Fibroblast of skin of back (primary cell): ENCODE measurements around the gene ZMPSTE24.

Source experiments
- DNase-seq: peaks from one replicate; pipeline ENCODE4 v3.0.0-alpha.2; 2013

The ZMPSTE24 gene

DNA sequence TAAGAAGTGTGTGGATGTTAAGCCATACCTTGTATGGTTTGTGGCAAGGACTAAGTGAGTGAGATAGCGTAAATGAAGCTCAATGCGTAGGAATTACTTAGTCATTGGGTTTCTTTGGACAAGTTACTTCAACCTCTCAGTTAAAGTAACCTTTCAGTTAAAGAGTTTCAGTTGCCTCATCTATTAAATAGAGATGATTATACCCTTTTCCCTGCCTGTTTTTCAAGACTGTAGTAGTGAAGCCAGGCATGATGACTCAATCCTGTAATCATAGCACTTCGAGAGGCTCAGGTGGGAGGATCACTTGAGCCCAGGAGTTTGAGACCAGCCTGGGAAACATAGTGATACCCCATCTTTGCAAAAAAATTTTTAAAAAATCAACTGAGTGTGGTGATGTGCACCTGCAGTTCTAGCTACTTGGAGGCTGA, 6.3 kb downstream of the ZMPSTE24 start:
- no peak for DNase-seq

DNA sequence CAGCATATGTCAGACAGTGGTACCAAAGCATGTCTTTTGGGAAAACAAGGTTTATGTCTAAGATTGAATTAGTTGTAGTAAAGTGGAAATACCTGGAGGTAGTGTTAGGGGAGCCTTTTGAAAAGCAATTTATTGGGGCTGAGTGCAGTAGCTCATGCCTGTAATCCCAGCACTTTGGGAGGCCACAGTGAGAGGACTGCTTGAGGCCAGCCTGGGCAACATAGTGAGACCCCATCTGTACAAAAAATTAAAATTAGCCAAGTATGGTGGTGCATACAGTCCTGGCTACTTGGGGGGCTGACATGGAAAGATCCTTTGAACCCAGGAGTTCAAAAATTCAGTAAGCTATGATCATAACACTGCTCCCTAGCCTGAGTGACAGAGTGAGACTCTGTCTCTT, 7.3 kb downstream of the ZMPSTE24 start:
- no peak for DNase-seq

DNA sequence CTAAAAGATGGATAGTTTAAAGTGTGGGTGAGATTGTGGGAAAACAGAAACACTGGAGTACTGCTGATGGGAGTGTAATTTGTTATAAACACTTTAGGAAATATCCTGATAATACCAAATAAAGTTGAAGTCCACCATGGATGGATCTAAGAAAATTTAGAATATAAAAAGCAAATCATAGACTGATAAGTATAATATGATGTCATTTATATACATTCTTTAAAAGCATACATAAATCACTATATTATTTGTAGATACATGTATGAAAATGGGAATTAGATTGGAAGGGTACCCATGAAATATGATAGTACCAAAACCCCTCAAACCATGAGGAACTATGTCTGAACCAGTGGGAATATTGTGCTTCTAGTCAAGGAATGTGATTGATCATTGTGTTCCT, 7.9 kb downstream of the ZMPSTE24 start:
- no peak for DNase-seq

DNA sequence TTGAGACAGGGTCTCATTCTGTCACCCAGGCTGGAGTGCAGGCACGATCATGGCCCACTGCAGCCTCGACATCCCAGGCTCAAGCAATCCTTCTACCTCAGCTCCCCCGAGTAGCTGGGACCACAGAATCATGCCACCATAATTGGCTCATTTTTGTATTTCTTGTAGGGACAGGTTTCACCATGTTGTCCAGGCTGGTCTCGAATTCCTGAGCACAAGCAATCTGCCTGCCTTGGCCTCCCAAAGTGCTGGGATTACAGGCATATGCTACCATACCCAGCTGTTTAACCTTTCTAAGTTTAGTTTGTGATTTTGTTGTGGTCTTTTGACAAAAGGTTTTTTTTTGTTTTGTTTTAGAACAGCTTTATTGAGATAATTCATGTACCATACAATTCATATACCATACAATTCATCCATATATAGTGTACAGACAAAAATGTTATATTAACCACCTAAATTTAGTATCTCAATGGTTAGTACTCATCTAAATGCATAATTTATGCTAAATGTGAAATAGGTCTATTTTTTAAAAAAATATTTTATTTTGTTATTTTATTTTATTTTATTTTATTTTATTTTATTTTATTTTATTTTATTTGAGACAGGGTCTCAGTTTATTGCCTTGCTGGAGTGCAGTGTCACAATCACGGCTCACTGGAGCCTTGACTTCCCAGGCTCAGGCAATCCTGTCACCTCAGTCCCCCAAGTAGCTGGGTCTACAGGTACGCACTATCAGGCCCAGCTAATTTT, 8.9 kb downstream of the ZMPSTE24 start:
- DNase-seq, result no peak

DNA sequence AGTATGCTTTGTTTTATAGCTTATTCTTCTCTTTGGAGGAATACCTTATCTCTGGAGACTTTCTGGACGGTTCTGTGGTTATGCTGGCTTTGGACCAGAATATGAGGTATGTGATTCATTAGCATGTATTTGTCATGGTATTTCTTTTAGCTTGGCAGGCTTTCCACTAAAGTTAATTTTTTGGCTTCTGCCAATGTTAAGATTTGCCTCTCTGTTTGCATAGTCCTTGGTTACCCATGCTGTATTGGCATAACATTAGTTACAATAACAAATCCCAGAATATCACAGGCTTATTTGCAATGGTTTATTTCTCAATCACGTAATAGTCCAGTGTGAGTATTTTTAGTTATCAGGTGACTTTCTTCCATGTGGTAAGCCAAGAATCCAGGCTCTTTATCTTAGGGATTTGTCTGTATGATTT, 9.7 kb downstream of the ZMPSTE24 start:
- DNase-seq, result peak; percentile 87

DNA sequence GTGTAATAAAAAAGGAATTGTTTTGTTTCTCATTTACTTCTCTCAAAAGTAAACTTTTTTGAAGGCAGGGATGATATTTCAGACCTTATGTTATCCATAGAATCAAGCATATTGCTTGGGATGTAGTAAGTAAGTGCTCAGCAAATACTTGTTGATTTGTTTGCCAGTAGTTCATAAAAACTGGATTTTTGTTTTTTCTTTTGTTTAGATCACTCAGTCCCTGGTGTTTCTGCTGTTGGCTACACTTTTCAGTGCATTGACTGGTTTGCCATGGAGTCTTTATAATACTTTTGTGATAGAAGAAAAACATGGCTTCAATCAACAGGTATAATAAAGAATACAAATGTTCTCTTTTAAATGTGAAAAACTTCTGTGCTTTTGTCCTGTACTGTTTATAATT, 10.2 kb downstream of the ZMPSTE24 start:
- DNase-seq, result no peak

DNA sequence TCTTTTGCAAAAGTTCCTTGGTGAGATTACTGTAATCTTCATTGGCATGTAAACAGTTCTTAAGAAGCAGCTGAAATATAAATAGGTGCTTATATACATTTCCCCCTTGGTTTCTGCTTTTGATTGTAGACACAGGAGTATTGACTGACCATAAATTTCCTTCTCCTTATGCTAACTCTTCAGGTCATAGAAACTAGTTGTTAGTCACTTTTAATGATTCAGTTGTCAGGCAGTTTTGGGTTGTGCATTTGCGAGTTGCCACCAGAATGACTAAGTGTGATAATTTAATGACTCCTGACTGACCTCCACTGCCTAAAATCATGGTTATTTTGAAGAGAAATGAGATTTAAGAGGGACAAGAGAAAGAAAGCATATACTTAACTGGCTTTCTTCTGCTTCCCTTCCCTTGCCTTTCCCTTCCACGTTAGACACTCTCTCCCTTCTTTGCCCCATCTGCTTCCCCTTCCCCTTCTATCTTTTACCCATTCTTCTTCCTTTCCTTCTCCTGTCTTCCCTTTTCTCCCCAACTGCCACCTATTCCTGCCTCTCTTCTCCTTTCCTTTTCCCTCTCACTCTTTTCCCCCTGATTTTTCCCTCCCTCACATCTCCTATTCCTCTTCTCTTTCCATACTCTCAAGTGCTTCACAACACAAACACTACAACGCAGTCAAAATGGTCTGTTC, 12.3 kb downstream of the ZMPSTE24 start:
- DNase-seq, result peak; percentile 20

DNA sequence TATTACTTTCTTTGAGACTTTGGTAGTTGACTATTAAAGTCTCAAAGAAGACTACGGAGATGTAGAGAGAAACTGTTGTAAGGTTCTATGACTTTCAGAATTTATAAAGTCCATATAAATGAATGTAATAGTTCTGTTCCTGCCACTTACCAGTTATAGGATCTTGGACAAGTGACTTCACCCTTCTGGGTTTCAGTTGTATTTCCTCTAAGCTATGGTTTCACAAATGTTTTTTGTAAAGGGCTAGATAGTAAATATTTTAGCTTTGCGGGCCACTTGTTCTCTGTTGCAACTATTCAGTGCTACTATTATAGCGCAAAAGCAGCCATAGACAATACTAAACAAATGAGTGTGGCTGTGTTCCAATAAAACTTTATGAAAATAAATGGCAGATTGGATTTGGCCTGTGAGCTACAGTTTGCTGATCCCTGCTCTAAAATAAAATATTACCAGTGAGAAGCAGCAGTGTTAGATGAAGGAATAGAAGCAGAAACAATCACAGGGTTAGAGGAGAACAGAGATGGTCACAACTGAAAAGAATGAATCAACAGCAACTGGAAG, 14.7 kb downstream of the ZMPSTE24 start:
- no peak for DNase-seq

DNA sequence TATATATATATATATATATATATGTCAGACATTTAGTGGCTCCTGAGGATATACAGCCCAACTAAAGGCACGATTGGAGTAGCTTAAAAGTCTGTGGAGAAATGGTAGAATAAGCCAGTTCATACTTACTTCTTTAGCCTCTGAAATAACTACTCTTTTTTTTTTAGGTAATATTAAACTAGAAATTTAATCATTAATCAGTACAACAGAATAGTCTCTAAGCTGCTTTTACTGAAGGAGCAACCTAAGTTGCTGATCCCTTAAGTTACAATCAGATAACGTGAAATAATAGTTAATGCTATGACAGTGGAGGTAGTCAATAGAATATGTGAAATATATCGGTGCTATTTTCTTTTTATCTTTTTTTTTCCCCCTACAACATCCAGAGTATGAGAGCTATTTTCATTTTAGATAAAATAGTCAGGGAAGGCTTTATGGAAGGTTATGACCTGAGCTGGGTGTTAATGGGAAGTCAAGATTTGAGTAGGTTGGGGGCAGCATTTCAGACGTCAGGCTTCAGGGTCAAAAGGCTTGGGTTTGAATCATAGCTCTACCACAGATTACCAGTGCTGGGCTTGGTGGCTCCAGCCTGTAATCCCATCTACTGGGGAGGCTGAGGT, 15.6 kb downstream of the ZMPSTE24 start:
- no peak for DNase-seq

DNA sequence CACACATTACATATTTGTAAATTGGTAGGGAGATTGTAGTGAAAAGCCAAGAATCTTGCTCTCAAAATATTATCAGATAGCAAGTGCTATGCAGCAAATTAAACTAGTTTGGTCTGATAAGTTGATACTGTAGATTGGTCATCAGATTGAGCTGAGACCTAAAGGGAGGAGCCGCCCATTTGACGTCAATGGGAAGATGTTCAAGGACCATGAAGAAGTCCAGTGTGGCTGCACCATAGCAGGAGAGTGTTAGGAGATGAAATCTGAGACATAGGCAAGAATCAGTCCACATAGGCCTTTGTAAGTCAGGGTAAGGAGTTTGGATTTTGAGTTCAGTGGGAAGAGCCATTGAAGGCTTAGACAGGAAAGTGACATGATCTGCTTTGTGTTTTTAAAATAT, 16.3 kb downstream of the ZMPSTE24 start:
- no peak for DNase-seq

DNA sequence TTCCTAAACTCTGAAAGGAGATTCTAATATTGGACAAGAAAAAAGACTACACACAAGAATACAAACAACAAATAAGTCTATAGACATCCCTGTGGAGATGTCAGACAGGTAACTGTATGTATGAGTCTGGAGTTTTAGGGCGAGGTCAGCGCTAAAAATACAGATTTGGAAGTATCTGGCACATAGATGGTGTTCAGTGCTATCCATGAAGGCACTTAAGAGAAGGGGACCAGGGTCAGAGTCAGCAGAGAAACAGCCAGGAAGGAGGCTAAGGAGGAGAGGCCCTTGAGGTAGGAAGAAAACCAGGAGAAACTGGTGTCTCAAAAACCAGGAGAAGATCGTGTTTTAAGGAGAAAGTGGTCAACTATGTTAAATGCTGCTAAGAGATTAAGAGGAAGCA, 18.1 kb downstream of the ZMPSTE24 start:
- DNase-seq, result no peak

DNA sequence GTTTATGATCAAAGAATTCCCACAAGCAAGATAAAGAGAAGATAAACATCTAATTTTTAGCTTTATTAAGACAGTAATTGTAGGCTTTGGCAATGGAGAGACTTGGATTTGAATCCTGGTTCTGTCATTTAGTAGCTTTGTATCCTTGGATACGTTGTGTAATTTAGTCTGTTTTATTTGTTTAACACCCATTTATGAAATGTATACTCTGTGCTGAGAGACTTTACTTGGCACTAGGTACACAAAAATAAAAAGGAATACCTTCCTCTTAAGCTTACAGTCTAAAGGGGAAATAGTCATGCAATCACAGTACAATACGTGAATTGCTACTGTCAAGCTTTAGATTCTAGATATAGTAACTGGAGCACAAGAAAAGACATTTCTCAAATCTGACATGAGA, 23.8 kb downstream of the ZMPSTE24 start:
- DNase-seq, result no peak

DNA sequence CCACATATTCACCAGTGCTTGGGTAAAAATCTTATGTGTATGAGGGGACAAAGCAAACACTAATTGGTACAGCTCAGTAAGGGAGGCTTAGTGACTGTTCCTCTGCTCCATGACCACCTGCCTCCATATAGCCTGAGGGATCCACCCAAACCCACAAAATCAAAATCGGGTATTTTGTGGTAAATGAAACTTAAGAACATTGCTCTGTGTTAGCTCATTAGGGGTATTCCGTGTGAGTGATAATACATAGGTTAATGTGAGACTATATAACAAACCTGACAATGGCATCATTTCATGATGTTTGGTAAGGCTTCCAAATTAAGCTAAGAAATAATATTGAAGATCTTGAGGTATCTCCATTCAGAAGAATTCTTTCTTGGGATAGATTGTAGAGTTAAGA, 33.3 kb downstream of the ZMPSTE24 start:
- DNase-seq, result no peak

DNA sequence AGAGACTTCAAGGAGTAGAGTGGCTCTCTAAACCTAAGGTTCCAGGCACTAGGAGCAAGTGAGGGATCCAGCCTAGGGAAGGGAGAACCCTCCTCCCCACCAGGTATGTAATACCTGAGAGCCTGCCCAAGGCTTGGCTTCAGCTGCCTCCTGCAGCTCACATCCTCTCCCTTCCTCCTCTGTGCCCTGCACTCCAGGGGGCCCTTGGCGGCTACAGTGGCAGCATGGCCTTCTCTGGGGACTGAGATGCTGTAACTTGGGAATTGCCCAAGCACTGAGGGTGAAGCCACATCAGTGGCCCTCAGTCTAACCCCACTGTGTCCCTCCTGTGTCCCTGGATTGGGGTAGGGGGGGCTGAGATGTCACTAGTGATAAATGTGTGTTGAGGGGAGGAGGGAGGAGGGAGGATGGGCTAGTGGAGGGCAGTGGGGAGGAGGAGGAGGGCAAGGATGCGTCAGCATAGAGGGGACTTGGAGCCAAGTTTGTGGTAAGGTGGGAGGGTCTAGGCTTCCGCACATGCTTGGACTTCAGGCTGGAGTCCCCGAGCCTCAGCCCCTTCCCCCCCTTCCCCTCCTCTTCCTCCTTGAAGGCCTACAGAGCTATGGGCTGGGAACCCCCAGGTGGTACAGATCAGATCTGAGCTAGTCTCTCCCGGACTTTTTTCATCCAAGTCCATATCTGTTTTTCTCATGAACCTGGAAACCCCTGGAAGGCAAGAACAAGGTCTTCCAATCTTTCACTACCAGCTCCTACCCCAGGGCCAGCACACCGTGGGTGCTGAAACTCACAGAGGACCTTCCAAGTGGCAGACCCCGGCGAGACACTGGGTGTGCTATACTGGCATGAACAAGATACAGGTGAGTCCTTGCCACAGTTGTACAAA, 41.6 kb downstream of the ZMPSTE24 start:
- DNase-seq, result peak; percentile 27

DNA sequence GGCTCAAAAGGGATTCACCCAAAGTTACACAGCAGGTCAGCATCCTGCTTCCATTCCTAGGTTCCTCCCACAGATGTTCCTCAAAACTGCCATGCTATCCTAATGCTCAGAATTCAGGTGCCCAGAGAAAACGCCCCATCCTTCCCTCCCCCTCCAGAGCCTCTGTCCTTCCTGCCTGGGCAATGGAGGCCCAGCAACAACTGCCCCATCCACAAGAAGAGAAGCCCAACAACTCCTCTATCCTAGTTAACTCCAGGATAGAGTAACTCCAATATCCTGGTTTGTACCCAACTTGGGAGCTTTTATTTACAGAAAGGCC, 42.2 kb downstream of the ZMPSTE24 start:
- no peak for DNase-seq

DNA sequence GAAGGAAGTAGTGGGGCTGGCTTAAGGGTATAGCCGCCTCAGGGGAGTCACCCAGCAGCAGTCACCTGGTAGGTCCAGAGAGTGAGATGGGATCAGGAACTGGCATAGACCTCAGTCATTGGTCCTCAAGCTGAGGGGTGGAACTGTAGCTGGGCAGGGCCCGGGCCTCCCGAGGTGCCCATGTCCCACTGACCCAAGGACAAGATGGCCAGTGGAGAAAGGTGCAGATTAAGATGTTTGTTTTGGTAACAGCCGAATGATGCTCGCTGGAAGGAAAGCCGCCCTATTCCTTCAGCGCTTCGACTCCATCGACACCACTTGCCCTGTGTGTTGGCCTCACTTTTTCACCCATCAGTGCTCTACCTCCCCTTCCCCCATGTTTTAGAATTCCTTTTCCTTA, 42.6 kb downstream of the ZMPSTE24 start:
- DNase-seq, result no peak

DNA sequence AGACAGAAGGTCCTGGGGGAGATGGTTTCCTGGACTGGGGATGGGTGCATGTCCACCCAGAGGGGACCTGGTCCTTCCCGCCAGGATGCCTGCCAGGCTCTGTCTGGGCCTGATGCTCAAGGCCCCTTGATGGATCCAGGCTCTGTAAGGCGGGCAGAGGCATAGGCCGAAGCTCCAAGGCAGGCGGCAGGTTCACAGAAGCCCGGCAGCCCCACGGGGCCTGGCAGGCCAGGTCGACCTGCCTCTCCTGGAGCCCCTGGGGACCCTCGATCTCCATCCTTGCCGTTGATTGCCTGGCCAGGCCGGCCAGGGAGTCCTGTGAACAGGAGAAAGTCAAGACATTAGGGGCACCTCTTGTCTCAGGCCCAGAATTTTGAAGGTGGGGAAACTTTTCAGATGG, 43.0 kb downstream of the ZMPSTE24 start:
- no peak for DNase-seq

DNA sequence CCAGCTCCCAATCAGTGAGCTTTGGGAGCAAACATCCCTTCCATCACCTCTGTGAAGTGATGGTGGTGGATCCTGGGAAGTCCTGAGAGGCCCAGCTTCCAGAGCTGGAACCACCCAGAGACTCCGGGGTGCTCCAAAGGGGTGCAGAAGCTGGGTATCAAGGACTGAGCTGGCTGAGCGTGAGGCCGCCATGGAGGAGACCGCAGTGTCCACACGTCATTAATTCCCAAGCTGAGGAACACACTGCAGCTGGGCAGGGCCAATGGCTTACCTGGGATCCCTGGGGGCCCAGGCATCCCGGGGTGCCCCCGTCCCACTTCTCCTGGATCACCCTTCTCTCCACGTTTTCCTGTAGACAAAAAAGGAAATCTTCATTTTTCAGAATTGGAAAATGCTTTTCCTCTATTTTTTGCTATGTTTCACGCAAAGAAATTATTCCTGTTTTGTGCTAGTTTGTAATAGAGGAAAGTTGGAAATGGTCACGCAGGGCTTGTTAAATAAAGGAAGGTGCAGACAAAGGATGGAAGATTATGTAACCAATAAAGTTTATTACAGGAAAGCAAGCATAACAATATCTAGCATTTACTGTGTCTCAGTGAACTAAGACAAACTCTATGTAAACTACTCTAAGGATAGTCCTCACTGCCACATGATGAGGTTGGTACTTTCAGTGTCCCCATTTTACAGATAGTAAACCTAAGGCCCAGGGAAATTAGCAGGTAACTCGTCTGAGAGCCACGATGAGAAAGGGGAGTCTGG, 43.7 kb downstream of the ZMPSTE24 start:
- no peak for DNase-seq

DNA sequence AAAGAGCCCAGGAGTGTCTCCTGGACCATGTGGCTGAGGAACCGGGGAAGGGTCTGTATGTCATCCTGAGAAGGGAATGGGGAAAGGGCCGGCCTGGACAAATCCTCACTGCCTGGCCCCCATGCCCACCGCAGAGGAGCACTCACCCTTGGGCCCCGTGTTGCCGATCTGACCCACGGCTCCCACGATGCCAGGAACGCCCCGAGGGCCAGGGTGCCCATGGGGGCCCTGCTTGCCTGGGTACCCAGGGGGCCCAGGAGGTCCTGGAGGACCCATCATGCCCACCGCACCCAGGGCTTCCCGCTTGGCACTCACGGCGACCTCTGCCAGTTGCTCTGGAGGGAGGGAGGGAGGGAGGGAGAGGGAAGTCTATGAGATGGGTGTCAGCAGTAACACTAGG, 44.4 kb downstream of the ZMPSTE24 start:
- no peak for DNase-seq

DNA sequence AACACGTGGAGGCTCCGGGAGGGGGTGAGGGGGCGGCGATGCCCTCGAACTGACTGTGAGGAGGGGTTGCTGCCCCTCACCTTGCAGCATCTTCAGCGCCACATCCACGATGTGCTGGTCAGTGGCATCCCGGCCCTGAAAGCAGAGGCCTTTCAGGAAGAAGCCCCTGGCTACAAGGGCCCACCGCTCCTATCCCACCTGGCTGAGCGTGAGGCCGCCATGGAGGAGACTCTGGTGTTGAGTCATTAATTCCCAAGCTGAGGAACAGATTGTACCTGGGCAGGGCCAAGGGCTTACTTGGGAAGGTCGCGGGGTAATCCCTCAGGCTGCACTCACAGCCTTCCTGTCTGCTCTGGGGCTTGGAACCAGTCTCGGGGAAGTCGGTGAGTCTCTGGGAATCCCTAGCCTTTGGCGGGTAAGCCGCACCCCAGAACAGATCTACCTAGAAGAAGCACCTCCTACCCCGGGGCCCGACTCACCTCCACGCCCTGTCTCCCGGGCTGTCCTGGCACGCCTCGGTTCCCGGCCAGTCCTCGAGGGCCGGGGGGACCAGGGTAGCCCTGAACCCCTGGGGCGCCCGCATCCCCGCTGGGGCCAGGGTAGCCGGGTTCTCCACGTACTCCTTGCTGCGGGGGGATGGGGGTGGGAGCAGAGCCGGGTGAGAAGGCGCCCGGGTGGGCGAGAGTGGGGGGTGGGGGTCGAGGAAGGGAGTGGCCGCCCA, 45.2 kb downstream of the ZMPSTE24 start:
- DNase-seq, result no peak

DNA sequence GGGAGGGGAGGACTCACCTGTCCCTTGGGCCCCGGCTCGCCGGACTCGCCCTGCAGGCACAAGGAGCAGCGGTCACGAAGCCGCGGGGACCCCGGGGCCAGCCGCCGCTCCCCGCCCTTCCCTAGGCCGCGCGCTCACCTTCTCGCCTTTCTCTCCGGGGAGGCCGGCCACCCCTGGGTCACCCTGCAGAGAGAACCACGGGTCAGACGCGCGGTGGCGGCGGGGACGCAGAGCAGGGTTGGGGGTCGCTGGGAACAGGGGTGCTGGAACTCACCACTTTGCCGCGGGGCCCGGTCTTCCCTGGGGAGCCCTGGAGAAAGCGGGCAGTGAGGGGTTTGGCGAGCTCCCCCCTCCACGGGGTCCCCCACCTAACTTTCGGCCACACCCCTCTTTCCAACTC, 45.8 kb downstream of the ZMPSTE24 start:
- no peak for DNase-seq
